ENCODE results near the gene AAGAB.
A peak's percentile ranks its signal among the peaks of the same experiment; 100 is the strongest.
"Not testable (repeated sequence)": the region's sequence is repeated elsewhere in the genome, so short reads cannot be mapped to it uniquely, and the experiment has no call there.

The AAGAB gene

GRCh38 chr15:67254238-67255175, at the start of gene AAGAB, which contains the start of gene IQCH:
Gene AAGAB, minus strand, starts transcription at chr15:67254661. Its CDS starts 30 bp downstream, at chr15:67254631.
Gene IQCH, plus strand, starts transcription at chr15:67254786. Its CDS starts 111 bp downstream, at chr15:67254897.
- TF ChIP-seq ZFX (IDR thresholded peaks at IDR 0.05): peak; percentile 87
- no peak for TF ChIP-seq CTCF (conservative IDR thresholded peaks at IDR 0.05)
- peak within 1 kb of the TSS; percentile 96 for H3K27ac ChIP-seq

GRCh38 chr15:67303490-67304363, 49.3 kb upstream of the AAGAB start:
- TF ChIP-seq ZFX (IDR thresholded peaks at IDR 0.05) (no peak), CTCF (conservative IDR thresholded peaks at IDR 0.05) (peak; percentile 75)
- H3K27ac ChIP-seq: no peak overlapping the region

GRCh38 chr15:67300266-67301025, 46.0 kb upstream of the AAGAB start:
- TF ChIP-seq ZFX (IDR thresholded peaks at IDR 0.05): no peak
- TF ChIP-seq CTCF (conservative IDR thresholded peaks at IDR 0.05): no peak

GRCh38 chr15:67296684-67297083, 42.2 kb upstream of the AAGAB start:
- H3K27ac ChIP-seq: no peak overlapping the region
- no peak for TF ChIP-seq ZFX (IDR thresholded peaks at IDR 0.05)
- TF ChIP-seq CTCF (conservative IDR thresholded peaks at IDR 0.05): no peak

More at GRCh38 chr15:67300266-67301025, 46.0 kb upstream of the AAGAB start:
- H3K27ac ChIP-seq: no peak overlapping the region

- TF ChIP-seq ZFX (IDR thresholded peaks at IDR 0.05) (no peak), CTCF (conservative IDR thresholded peaks at IDR 0.05) (no peak)
Observed at GRCh38 chr15:67296188-67296587, 41.7 kb upstream of the AAGAB start.

GRCh38 chr15:67290319-67290718, 35.9 kb upstream of the AAGAB start:
- TF ChIP-seq CTCF (conservative IDR thresholded peaks at IDR 0.05) (no peak), ZFX (IDR thresholded peaks at IDR 0.05) (no peak)
- no peak overlapping the region for H3K27ac ChIP-seq

More at GRCh38 chr15:67296188-67296587, 41.7 kb upstream of the AAGAB start:
- H3K27ac ChIP-seq: no peak overlapping the region

GRCh38 chr15:67286400-67286799, 31.9 kb upstream of the AAGAB start:
- not testable (repeated sequence) for H3K27ac ChIP-seq

GRCh38 chr15:67285625-67286024, 31.2 kb upstream of the AAGAB start:
- H3K27ac ChIP-seq: not testable (repeated sequence)

Measured in C4-2B (cell line).